Bronchus fibroblast of lung (primary cell): ENCODE measurements around the gene ANKIB1. TPM values are rescaled to one million over a fixed set of nuclear protein-coding genes. Genes with fewer than 3 reads are reported as not detected.

Experiments
- total RNA-seq: library from RNA; depleted of rRNA; stranded (reverse); fragments of >200 nt; gene quantifications from 2 replicates; pipeline ENCODE4 v1.2.3, GENCODE V29; 2015

Gene ANKIB1
- total RNA-seq: 16.4 and 17.1 TPM in 2 replicates

GRCh38 chr7:92245487-92246359 is at the start of gene ANKIB1, which contains the start of gene KRIT1:
TSS of gene ANKIB1 (plus strand) at chr7:92245974. CDS start at chr7:92294979, 49,005 bp downstream.
TSS of gene KRIT1 (minus strand) at chr7:92245914. CDS start at chr7:92242135, 3,779 bp downstream.

GRCh38 chr7:92447345-92448204 is 201.8 kb downstream of the ANKIB1 start, which contains the start of gene GATAD1:
TSS of gene GATAD1 (plus strand) at chr7:92447482. CDS start at chr7:92447730, 248 bp downstream.

Other genes with a start within 250 kb of the ANKIB1 start
- 178 and 203 TPM in 2 replicates for gene CYP51A1, start 111.5 kb upstream of the ANKIB1 start, total RNA-seq
- 0.17 TPM in 1 of 2 replicates, not detected in the other for gene LRRD1, start 66.8 kb upstream of the ANKIB1 start, total RNA-seq
- gene KRIT1, start 60 bp upstream of the ANKIB1 start, total RNA-seq: 16.0 and 18.6 TPM in 2 replicates
- 10.1 and 12.3 TPM in 2 replicates for gene GATAD1, start 201.5 kb downstream of the ANKIB1 start, total RNA-seq
- gene ERVW-1, start 232.0 kb downstream of the ANKIB1 start, total RNA-seq: not detected in 2 replicates